Measurements from ENCODE around the gene CNR1.

DNA sequence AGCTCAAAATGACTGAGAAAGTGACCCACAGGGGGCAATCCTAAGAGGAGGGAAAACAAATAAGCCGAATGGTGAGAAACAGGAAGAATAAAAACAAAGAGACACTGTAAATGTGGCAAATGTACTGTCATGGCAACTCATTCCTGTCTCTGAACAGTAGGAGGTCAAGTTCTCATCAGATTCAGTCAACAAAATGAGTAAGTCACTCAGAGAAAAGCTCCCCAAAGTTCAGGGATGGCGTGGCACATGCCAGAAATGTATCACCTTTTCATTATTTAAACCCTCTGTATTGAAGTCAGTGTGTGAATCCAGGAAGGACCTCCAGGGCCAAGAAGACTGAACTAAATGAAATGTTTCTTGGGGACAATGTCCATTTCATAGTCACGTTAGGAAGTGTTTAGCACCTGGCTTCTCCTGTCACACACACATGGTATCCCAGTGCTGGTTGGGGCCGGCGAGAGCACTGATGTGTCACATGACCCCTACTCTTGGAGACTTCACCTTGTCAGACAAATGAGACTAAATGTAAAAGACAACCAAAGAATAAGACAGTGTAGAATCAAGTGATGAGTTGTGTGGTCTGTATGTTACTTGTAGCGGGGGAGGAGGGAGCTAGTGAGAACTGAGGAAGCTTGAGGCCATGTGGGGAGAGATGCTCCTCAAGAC is 20.7 kb downstream of the CNR1 start:
- TF ChIP-seq, protein P1, sequence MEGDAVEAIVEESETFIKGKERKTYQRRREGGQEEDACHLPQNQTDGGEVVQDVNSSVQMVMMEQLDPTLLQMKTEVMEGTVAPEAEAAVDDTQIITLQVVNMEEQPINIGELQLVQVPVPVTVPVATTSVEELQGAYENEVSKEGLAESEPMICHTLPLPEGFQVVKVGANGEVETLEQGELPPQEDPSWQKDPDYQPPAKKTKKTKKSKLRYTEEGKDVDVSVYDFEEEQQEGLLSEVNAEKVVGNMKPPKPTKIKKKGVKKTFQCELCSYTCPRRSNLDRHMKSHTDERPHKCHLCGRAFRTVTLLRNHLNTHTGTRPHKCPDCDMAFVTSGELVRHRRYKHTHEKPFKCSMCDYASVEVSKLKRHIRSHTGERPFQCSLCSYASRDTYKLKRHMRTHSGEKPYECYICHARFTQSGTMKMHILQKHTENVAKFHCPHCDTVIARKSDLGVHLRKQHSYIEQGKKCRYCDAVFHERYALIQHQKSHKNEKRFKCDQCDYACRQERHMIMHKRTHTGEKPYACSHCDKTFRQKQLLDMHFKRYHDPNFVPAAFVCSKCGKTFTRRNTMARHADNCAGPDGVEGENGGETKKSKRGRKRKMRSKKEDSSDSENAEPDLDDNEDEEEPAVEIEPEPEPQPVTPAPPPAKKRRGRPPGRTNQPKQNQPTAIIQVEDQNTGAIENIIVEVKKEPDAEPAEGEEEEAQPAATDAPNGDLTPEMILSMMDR (IDR thresholded peaks at IDR 0.05), result no peak
- TF ChIP-seq, protein P2, sequence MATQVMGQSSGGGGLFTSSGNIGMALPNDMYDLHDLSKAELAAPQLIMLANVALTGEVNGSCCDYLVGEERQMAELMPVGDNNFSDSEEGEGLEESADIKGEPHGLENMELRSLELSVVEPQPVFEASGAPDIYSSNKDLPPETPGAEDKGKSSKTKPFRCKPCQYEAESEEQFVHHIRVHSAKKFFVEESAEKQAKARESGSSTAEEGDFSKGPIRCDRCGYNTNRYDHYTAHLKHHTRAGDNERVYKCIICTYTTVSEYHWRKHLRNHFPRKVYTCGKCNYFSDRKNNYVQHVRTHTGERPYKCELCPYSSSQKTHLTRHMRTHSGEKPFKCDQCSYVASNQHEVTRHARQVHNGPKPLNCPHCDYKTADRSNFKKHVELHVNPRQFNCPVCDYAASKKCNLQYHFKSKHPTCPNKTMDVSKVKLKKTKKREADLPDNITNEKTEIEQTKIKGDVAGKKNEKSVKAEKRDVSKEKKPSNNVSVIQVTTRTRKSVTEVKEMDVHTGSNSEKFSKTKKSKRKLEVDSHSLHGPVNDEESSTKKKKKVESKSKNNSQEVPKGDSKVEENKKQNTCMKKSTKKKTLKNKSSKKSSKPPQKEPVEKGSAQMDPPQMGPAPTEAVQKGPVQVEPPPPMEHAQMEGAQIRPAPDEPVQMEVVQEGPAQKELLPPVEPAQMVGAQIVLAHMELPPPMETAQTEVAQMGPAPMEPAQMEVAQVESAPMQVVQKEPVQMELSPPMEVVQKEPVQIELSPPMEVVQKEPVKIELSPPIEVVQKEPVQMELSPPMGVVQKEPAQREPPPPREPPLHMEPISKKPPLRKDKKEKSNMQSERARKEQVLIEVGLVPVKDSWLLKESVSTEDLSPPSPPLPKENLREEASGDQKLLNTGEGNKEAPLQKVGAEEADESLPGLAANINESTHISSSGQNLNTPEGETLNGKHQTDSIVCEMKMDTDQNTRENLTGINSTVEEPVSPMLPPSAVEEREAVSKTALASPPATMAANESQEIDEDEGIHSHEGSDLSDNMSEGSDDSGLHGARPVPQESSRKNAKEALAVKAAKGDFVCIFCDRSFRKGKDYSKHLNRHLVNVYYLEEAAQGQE (IDR thresholded peaks at IDR 0.05; ENCODE audit: insufficient read depth in 1 of 2, low read depth in 2 of 2, low read length in 1 of 2), result no peak
